HG02678 (cell line): Measurements from ENCODE around the gene DACT3.

Experiments used
- ATAC-seq: cut with Tn5 transposase; IDR thresholded peaks from one replicate; pipeline ENCODE4 v1.9.1; 2021; ENCODE audit warnings: mild to moderate bottlenecking, moderate library complexity; ENCODE audit not compliant: unreplicated experiment

Gene DACT3, protein sequence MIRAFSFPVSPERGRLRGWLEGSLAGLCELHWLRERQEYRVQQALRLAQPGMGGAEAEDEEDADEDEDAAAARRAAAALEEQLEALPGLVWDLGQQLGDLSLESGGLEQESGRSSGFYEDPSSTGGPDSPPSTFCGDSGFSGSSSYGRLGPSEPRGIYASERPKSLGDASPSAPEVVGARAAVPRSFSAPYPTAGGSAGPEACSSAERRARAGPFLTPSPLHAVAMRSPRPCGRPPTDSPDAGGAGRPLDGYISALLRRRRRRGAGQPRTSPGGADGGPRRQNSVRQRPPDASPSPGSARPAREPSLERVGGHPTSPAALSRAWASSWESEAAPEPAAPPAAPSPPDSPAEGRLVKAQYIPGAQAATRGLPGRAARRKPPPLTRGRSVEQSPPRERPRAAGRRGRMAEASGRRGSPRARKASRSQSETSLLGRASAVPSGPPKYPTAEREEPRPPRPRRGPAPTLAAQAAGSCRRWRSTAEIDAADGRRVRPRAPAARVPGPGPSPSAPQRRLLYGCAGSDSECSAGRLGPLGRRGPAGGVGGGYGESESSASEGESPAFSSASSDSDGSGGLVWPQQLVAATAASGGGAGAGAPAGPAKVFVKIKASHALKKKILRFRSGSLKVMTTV

GRCh38 chr19:46661020-46661731, at the start of gene DACT3:
DACT3 (minus strand) TSS chr19:46661182; CDS start chr19:46661064, 118 bp downstream.
- ATAC-seq, result peak; percentile 91

- ATAC-seq, result no peak
These were observed 49.7 kb upstream of the DACT3 start for GRCh38 chr19:46710687-46711086.

GRCh38 chr19:46704379-46705076, 43.5 kb upstream of the DACT3 start:
- no peak for ATAC-seq

DNA sequence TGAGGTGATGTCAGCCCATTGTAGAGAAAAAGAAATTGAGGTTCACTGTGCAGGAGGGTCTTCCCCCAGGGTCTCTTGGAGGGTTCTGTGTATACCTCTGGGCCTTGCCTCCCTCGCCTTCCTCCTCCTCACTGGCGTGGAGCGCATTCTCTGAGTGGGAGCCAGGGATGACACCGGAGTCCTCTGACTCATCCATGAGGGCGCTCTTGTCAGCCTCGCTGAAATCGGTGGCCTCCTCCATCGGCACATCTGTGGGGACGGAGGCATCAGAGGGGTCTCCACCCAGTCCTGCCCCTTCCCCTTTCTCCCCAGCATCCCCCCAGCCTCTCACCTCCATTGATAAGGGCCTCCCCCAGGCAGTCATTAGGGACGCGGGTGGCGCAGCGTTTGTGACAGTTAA, 39.7 kb upstream of the DACT3 start:
- ATAC-seq, result no peak

GRCh38 chr19:46698395-46699321, 37.7 kb upstream of the DACT3 start:
- ATAC-seq, result no peak

DNA sequence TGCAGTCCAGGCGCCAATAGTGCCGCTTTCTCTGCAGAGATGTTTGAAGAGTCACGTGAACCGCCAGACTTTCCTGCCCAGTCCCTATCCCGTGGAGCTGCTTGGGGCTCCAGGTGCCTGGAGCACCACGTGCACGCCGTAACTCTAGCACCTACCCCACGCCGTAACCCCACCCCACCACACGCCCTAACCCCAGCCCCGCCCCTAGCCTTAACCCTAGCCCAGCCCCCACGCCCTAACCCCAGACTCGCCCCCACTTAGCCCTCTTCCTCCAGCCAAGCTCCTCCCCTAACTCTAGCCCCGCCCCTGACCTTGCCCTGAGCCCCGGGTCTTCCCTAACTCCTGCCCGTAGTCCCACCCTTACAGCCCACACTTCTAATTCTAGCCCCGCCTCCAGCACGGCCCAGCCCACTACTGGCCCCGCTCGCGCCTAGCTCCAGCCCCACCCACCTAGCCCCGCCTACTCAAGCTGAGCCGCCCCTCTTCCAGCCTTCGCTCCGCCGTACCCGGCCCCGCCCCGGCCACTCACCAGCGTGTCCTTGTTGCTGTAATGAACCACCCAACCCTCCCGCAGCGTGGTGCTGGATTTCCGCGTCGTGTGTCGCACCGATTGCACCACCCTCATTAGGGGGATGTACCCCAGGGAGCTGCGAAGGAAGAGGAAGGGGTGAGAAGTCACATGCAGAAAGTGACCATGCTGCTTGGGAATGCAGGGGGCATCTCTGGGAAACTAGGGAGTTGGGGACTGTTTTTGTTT, 36.4 kb upstream of the DACT3 start:
- no peak for ATAC-seq

DNA sequence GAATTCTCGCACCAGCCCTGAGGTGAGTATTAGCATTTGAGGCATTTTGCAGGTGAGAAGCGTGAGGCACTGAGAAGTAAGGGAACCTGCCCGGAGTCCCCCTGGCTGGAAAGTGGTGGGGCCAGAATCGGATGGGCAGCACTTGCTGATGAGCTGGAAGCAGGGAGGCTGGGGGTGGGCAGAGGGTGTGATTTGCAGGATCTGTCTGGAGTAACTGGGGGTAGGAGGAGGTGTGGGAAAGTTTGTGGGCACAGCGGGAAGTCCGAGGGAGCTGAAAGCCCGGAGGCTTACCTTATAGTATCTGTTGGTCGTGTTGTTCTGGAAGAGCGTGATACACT, 35.9 kb upstream of the DACT3 start:
- ATAC-seq, result no peak

- no peak for ATAC-seq
These were observed 35.1 kb upstream of the DACT3 start for GRCh38 chr19:46696052-46696451.

DNA sequence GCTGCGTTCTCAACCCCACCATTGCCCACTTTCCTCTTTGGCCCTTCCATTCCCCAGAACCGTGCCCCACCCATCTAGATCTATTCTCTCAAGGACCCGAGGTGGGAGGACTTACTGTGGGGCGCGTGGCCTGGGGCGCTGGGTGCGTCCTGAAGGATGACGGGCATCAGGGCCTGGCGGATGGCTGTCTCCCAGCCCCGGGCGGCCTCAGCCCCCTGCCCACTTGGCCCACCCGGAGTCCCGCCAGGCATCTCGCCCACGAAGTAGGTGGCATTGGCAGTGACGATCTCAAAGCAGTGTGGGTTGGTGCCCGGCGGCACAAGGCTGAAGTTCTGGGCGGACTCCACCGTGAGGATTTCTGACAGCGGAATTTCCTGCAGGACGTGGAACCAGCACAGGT, 32.8 kb upstream of the DACT3 start:
- no peak for ATAC-seq

GRCh38 chr19:46692918-46693722, 32.1 kb upstream of the DACT3 start:
- no peak for ATAC-seq

GRCh38 chr19:46691948-46692347, 31.0 kb upstream of the DACT3 start:
- ATAC-seq, result no peak

GRCh38 chr19:46691104-46691503, 30.1 kb upstream of the DACT3 start:
- no peak for ATAC-seq

GRCh38 chr19:46689358-46689757, 28.4 kb upstream of the DACT3 start:
- ATAC-seq, result no peak

DNA sequence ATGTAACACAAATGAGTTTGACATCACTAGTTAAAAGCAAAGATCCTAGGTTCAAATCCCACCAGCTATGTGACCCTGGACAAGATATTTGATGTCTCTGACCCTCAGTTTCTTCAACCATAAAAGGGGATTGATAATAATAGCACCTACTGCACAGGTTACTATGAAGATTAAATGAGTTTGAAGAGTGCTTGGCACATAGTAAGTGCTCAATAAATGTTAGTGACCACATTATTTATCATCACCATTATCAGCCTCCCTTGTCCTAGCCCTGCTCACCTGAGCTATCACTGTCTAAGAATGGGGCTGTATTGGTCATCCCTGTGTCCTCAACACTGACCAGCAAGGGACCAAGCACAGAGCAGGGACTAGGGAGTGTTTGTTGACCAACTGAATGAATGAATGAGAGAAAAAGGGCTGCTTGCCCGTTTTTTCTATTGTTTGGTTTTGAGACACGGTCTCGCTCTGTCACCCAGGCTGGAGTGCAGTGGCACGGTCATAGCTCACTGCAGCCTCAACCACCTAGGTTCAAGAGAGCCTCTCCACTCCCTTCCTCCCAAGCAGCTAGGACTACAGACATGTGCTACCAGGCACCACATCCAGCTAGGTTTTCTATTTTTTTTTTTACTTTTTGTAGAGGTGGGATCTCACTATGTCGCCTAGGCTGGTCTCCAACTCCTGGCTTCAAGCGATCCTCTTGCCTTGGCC, 26.6 kb upstream of the DACT3 start:
- ATAC-seq, result no peak

GRCh38 chr19:46685189-46685588, 24.2 kb upstream of the DACT3 start:
- no peak for ATAC-seq

- no peak for ATAC-seq
These were observed 17.2 kb upstream of the DACT3 start for GRCh38 chr19:46678110-46678732.

GRCh38 chr19:46674416-46675178, 13.6 kb upstream of the DACT3 start:
- no peak for ATAC-seq
